Measurements from ENCODE around the gene ITPK1.

GRCh38 chr14:93042968-93043940 is 72.5 kb downstream of the ITPK1 start:
- TF ChIP-seq CTCF (tag by site-specific recombination; IDR thresholded peaks at IDR 0.05): no peak
- TF ChIP-seq TCF7L2 (IDR thresholded peaks at IDR 0.05; ENCODE audit: borderline replicate concordance, low read depth, low read length): no peak
- TF ChIP-seq YY1 (tag by site-specific recombination; IDR thresholded peaks at IDR 0.05): no peak
- TF ChIP-seq KLF16 (tag by site-specific recombination; IDR thresholded peaks at IDR 0.05): peak; percentile 80
- no peak for TF ChIP-seq OVOL3 (tag by site-specific recombination; IDR thresholded peaks at IDR 0.05)
- no peak for TF ChIP-seq ZNF292 (tag by site-specific recombination; IDR thresholded peaks at IDR 0.05; ENCODE audit: borderline replicate concordance, low read depth)
- no peak for TF ChIP-seq MEIS1 (CRISPR knock-in tag; IDR thresholded peaks at IDR 0.05; ENCODE audit: borderline replicate concordance)
- TF ChIP-seq ZNF324 (tag by site-specific recombination; IDR thresholded peaks at IDR 0.05): 0 out of 2 replicates have a peak, but pooled peaks have one; percentile 49
- TF ChIP-seq ZNF184 (tag by site-specific recombination; IDR thresholded peaks at IDR 0.05): no peak
- peak; percentile 80 for TF ChIP-seq ZBTB17 (tag by site-specific recombination; IDR thresholded peaks at IDR 0.05)
